HG03108 (cell line): Measurements from ENCODE around the gene C6orf15.
"Not testable (repeated sequence)": the region's sequence is repeated elsewhere in the genome, so short reads cannot be mapped to it uniquely, and the experiment has no call there.

ENCODE experiments used
- ATAC-seq: cut with Tn5 transposase; IDR thresholded peaks from one replicate; pipeline ENCODE4 v1.9.1; 2021; ENCODE audit warnings: moderate library complexity; ENCODE audit not compliant: unreplicated experiment

Gene C6orf15

GRCh38 chr6:31070711-31071197 is 41.6 kb downstream of the C6orf15 start:
- no peak for ATAC-seq

GRCh38 chr6:31068669-31069340 is 43.6 kb downstream of the C6orf15 start:
- no peak for ATAC-seq

GRCh38 chr6:31067891-31068668 is 44.3 kb downstream of the C6orf15 start:
- not testable (repeated sequence) for ATAC-seq

- ATAC-seq = not testable (repeated sequence)
Measured at GRCh38 chr6:31067028-31067427, 45.3 kb downstream of the C6orf15 start.

GRCh38 chr6:31065556-31065955 is 46.8 kb downstream of the C6orf15 start:
- ATAC-seq = no peak

GRCh38 chr6:31063906-31064435 is 48.4 kb downstream of the C6orf15 start:
- no peak for ATAC-seq
